GM12801 (cell line): ENCODE results near the gene RAB33B.

Experiments
- CTCF ChIP-seq: IDR thresholded peaks from one replicate; pipeline ENCODE4 v1.5.1; 2011; ENCODE audit warnings: control low read depth; ENCODE audit not compliant: insufficient read length; ENCODE audit errors: extremely low read depth

Gene RAB33B

GRCh38 chr4:139457318-139457717 lies 3.4 kb downstream of the RAB33B start:
- TF ChIP-seq CTCF: no peak

GRCh38 chr4:139458543-139458942 lies 4.6 kb downstream of the RAB33B start:
- TF ChIP-seq CTCF: no peak

GRCh38 chr4:139458999-139459398 lies 5.1 kb downstream of the RAB33B start:
- TF ChIP-seq CTCF: no peak

GRCh38 chr4:139460565-139460964 lies 6.6 kb downstream of the RAB33B start:
- no peak for TF ChIP-seq CTCF

GRCh38 chr4:139461022-139461628 lies 7.2 kb downstream of the RAB33B start:
- TF ChIP-seq CTCF: no peak

GRCh38 chr4:139465922-139466321 lies 12.0 kb downstream of the RAB33B start:
- no peak for TF ChIP-seq CTCF

GRCh38 chr4:139469216-139469615 lies 15.3 kb downstream of the RAB33B start:
- TF ChIP-seq CTCF: no peak
